ENCODE data around the gene PGGT1B. TPM values are rescaled to one million over a fixed set of nuclear protein-coding genes. Genes with fewer than 3 reads are reported as not detected.
"Not testable (repeated sequence)": the region's sequence is repeated elsewhere in the genome, so short reads cannot be mapped to it uniquely, and the experiment has no call there.

PGGT1B gene
- total RNA-seq, 1 donor from 2014 or later, result 14.1 TPM

GRCh38 chr5:115263078-115263380 is 352 bp upstream of the PGGT1B start:
- H3K9me3 ChIP-seq (ENCODE audit: control insufficient read depth in 3 of 3, low read length in 3 of 3), result no peaks in the 10 kb centered on the region
- H3K36me3 ChIP-seq (ENCODE audit: control insufficient read depth in 3 of 3, insufficient read depth in 3 of 3, low read length in 3 of 3), result no peaks in the 10 kb centered on the region
- peaks cover 13 to 19% (median 18%) of the 10 kb centered on the region in 3 donors for H3K4me1 ChIP-seq (ENCODE audit: control insufficient read depth in 3 of 3, insufficient read depth in 3 of 3, low read length in 3 of 3)
- peak overlapping the region; percentile 61 for H3K27ac ChIP-seq (ENCODE audit: low read depth, low read length)
- H3K9ac ChIP-seq (ENCODE audit: low read depth in 1 of 3, low read length in 3 of 3), result peak overlapping the region; percentile 91 to 92 (median 92)
- H3K27me3 ChIP-seq (ENCODE audit: control insufficient read depth in 3 of 3, insufficient read depth in 3 of 3, low read length in 3 of 3), result no peaks in the 10 kb centered on the region
- peak overlapping the region; percentile 89 to 96 (median 92) for H3K4me3 ChIP-seq (ENCODE audit: low read length in 3 of 3)

- Histone ChIP-seq H3K36me3 (ENCODE audit: control insufficient read depth in 3 of 3, insufficient read depth in 3 of 3, low read length in 3 of 3) (no peaks in the 10 kb centered on the region), H3K27me3 (ENCODE audit: control insufficient read depth in 3 of 3, insufficient read depth in 3 of 3, low read length in 3 of 3) (no peaks in the 10 kb centered on the region), H3K4me1 (ENCODE audit: control insufficient read depth in 3 of 3, insufficient read depth in 3 of 3, low read length in 3 of 3) (peaks cover 13 to 20% (median 18%) of the 10 kb centered on the region in 3 donors), H3K27ac (ENCODE audit: low read depth, low read length) (peak overlapping the region; percentile 61), H3K9ac (ENCODE audit: low read depth in 1 of 3, low read length in 3 of 3) (peak overlapping the region; percentile 91 to 92 (median 92)), H3K9me3 (ENCODE audit: control insufficient read depth in 3 of 3, low read length in 3 of 3) (no peaks in the 10 kb centered on the region), H3K4me3 (ENCODE audit: low read length in 3 of 3) (peak overlapping the region; percentile 89 to 96 (median 92))
Measured at GRCh38 chr5:115262011-115262320, 711 bp downstream of the PGGT1B start.

- Histone ChIP-seq H3K36me3 (ENCODE audit: control insufficient read depth in 3 of 3, insufficient read depth in 3 of 3, low read length in 3 of 3) (no peaks in the 10 kb centered on the region), H3K27me3 (ENCODE audit: control insufficient read depth in 3 of 3, insufficient read depth in 3 of 3, low read length in 3 of 3) (no peaks in the 10 kb centered on the region), H3K9me3 (ENCODE audit: control insufficient read depth in 3 of 3, low read length in 3 of 3) (no peaks in the 10 kb centered on the region), H3K27ac (ENCODE audit: low read depth, low read length) (no peak overlapping the region), H3K4me3 (ENCODE audit: low read length in 3 of 3) (no peak overlapping the region), H3K9ac (ENCODE audit: low read depth in 1 of 3, low read length in 3 of 3) (no peak overlapping the region), H3K4me1 (ENCODE audit: control insufficient read depth in 3 of 3, insufficient read depth in 3 of 3, low read length in 3 of 3) (peaks cover 13 to 20% (median 18%) of the 10 kb centered on the region in 3 donors)
Measured at GRCh38 chr5:115260248-115260647, 2.4 kb downstream of the PGGT1B start.

- Histone ChIP-seq H3K27me3 (ENCODE audit: control insufficient read depth in 3 of 3, insufficient read depth in 3 of 3, low read length in 3 of 3) (no peaks in the 10 kb centered on the region), H3K9ac (ENCODE audit: low read depth in 1 of 3, low read length in 3 of 3) (no peak overlapping the region), H3K9me3 (ENCODE audit: control insufficient read depth in 3 of 3, low read length in 3 of 3) (no peaks in the 10 kb centered on the region), H3K4me1 (ENCODE audit: control insufficient read depth in 3 of 3, insufficient read depth in 3 of 3, low read length in 3 of 3) (peaks cover 13 to 20% (median 17%) of the 10 kb centered on the region in 3 donors), H3K36me3 (ENCODE audit: control insufficient read depth in 3 of 3, insufficient read depth in 3 of 3, low read length in 3 of 3) (no peaks in the 10 kb centered on the region), H3K27ac (ENCODE audit: low read depth, low read length) (no peak overlapping the region), H3K4me3 (ENCODE audit: low read length in 3 of 3) (no peak overlapping the region)
Measured at GRCh38 chr5:115257981-115258380, 4.7 kb downstream of the PGGT1B start.

GRCh38 chr5:115249379-115249778 is 13.3 kb downstream of the PGGT1B start:
- H3K36me3 ChIP-seq (ENCODE audit: control insufficient read depth in 3 of 3, insufficient read depth in 3 of 3, low read length in 3 of 3); H3K9ac ChIP-seq (ENCODE audit: low read depth in 1 of 3, low read length in 3 of 3); H3K27ac ChIP-seq (ENCODE audit: low read depth, low read length); H3K4me1 ChIP-seq (ENCODE audit: control insufficient read depth in 3 of 3, insufficient read depth in 3 of 3, low read length in 3 of 3); H3K27me3 ChIP-seq (ENCODE audit: control insufficient read depth in 3 of 3, insufficient read depth in 3 of 3, low read length in 3 of 3); H3K4me3 ChIP-seq (ENCODE audit: low read length in 3 of 3); H3K9me3 ChIP-seq (ENCODE audit: control insufficient read depth in 3 of 3, low read length in 3 of 3): not testable (repeated sequence)

- Histone ChIP-seq H3K9ac (ENCODE audit: low read depth in 1 of 3, low read length in 3 of 3) (no peak overlapping the region), H3K27me3 (ENCODE audit: control insufficient read depth in 3 of 3, insufficient read depth in 3 of 3, low read length in 3 of 3) (no peaks in the 10 kb centered on the region), H3K36me3 (ENCODE audit: control insufficient read depth in 3 of 3, insufficient read depth in 3 of 3, low read length in 3 of 3) (no peaks in the 10 kb centered on the region), H3K9me3 (ENCODE audit: control insufficient read depth in 3 of 3, low read length in 3 of 3) (no peaks in the 10 kb centered on the region), H3K4me1 (ENCODE audit: control insufficient read depth in 3 of 3, insufficient read depth in 3 of 3, low read length in 3 of 3) (peaks cover 0 to 9% (median 4%) of the 10 kb centered on the region in 3 donors), H3K4me3 (ENCODE audit: low read length in 3 of 3) (no peak overlapping the region), H3K27ac (ENCODE audit: low read depth, low read length) (no peak overlapping the region)
Measured at GRCh38 chr5:115246361-115246991, 16.2 kb downstream of the PGGT1B start.

- Histone ChIP-seq H3K27ac (ENCODE audit: low read depth, low read length) (no peak overlapping the region), H3K36me3 (ENCODE audit: control insufficient read depth in 3 of 3, insufficient read depth in 3 of 3, low read length in 3 of 3) (peaks cover 4 to 24% (median 10%) of the 10 kb centered on the region in 3 donors), H3K27me3 (ENCODE audit: control insufficient read depth in 3 of 3, insufficient read depth in 3 of 3, low read length in 3 of 3) (no peaks in the 10 kb centered on the region), H3K4me1 (ENCODE audit: control insufficient read depth in 3 of 3, insufficient read depth in 3 of 3, low read length in 3 of 3) (peaks cover 0 to 9% (median 4%) of the 10 kb centered on the region in 3 donors), H3K9ac (ENCODE audit: low read depth in 1 of 3, low read length in 3 of 3) (no peak overlapping the region), H3K9me3 (ENCODE audit: control insufficient read depth in 3 of 3, low read length in 3 of 3) (no peaks in the 10 kb centered on the region), H3K4me3 (ENCODE audit: low read length in 3 of 3) (no peak overlapping the region)
Measured at GRCh38 chr5:115243412-115243811, 19.3 kb downstream of the PGGT1B start.

- peaks cover 0 to 9% (median 4%) of the 10 kb centered on the region in 3 donors for H3K4me1 ChIP-seq (ENCODE audit: control insufficient read depth in 3 of 3, insufficient read depth in 3 of 3, low read length in 3 of 3)
- no peaks in the 10 kb centered on the region for H3K27me3 ChIP-seq (ENCODE audit: control insufficient read depth in 3 of 3, insufficient read depth in 3 of 3, low read length in 3 of 3)
- no peak overlapping the region for H3K9ac ChIP-seq (ENCODE audit: low read depth in 1 of 3, low read length in 3 of 3)
- H3K36me3 ChIP-seq (ENCODE audit: control insufficient read depth in 3 of 3, insufficient read depth in 3 of 3, low read length in 3 of 3), result peaks cover 4 to 24% (median 10%) of the 10 kb centered on the region in 3 donors
- no peak overlapping the region for H3K27ac ChIP-seq (ENCODE audit: low read depth, low read length)
- H3K4me3 ChIP-seq (ENCODE audit: low read length in 3 of 3), result no peak overlapping the region
- no peaks in the 10 kb centered on the region for H3K9me3 ChIP-seq (ENCODE audit: control insufficient read depth in 3 of 3, low read length in 3 of 3)
Measured at GRCh38 chr5:115241881-115242642, 20.6 kb downstream of the PGGT1B start.

GRCh38 chr5:115237066-115237465 is 25.6 kb downstream of the PGGT1B start:
- Histone ChIP-seq H3K36me3 (ENCODE audit: control insufficient read depth in 3 of 3, insufficient read depth in 3 of 3, low read length in 3 of 3) (peaks cover 7 to 30% (median 10%) of the 10 kb centered on the region in 3 donors), H3K27me3 (ENCODE audit: control insufficient read depth in 3 of 3, insufficient read depth in 3 of 3, low read length in 3 of 3) (no peaks in the 10 kb centered on the region), H3K4me3 (ENCODE audit: low read length in 3 of 3) (no peak overlapping the region), H3K27ac (ENCODE audit: low read depth, low read length) (no peak overlapping the region), H3K9ac (ENCODE audit: low read depth in 1 of 3, low read length in 3 of 3) (no peak overlapping the region), H3K9me3 (ENCODE audit: control insufficient read depth in 3 of 3, low read length in 3 of 3) (no peaks in the 10 kb centered on the region), H3K4me1 (ENCODE audit: control insufficient read depth in 3 of 3, insufficient read depth in 3 of 3, low read length in 3 of 3) (no peaks in the 10 kb centered on the region)

- Histone ChIP-seq H3K36me3 (ENCODE audit: control insufficient read depth in 3 of 3, insufficient read depth in 3 of 3, low read length in 3 of 3) (peaks cover 7 to 30% (median 12%) of the 10 kb centered on the region in 3 donors), H3K27ac (ENCODE audit: low read depth, low read length) (no peak overlapping the region), H3K9ac (ENCODE audit: low read depth in 1 of 3, low read length in 3 of 3) (no peak overlapping the region), H3K27me3 (ENCODE audit: control insufficient read depth in 3 of 3, insufficient read depth in 3 of 3, low read length in 3 of 3) (no peaks in the 10 kb centered on the region), H3K9me3 (ENCODE audit: control insufficient read depth in 3 of 3, low read length in 3 of 3) (no peaks in the 10 kb centered on the region), H3K4me1 (ENCODE audit: control insufficient read depth in 3 of 3, insufficient read depth in 3 of 3, low read length in 3 of 3) (no peaks in the 10 kb centered on the region), H3K4me3 (ENCODE audit: low read length in 3 of 3) (no peak overlapping the region)
Measured at GRCh38 chr5:115236599-115236998, 26.1 kb downstream of the PGGT1B start.

Data from skeletal muscle tissue (tissue), 4 donors.